GM12801 (cell line): ENCODE data around the gene VARS2.

Experiments used
- CTCF ChIP-seq: IDR thresholded peaks from one replicate; pipeline ENCODE4 v1.5.1; 2011; ENCODE audit warnings: control low read depth; ENCODE audit not compliant: insufficient read length; ENCODE audit errors: extremely low read depth

Gene VARS2

GRCh38 chr6:30932665-30933365, 18.8 kb downstream of the VARS2 start:
- TF ChIP-seq CTCF, result no peak

GRCh38 chr6:30935018-30935417, 21.0 kb downstream of the VARS2 start:
- TF ChIP-seq CTCF, result no peak

GRCh38 chr6:30937265-30937664, 23.2 kb downstream of the VARS2 start:
- no peak for TF ChIP-seq CTCF

DNA sequence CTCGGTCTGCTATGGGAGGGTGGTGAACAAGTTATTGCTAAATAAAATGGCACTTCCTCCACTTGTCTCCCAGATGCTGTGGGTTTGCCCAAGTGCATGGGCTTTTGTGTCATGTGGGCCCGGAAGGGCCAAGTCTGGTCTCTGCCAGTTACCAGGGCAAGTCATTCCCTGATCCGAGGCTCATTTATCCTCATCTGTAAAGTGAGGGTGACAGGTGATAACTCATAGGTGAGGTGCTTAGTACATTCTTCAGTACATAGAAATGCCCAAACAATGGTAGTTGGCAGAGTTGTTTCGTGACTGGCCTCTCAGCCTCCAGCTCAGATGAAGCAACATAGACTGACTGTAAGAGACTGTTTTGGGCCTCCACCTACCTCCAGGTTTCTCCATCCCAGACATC, 24.7 kb downstream of the VARS2 start:
- TF ChIP-seq CTCF, result no peak

DNA sequence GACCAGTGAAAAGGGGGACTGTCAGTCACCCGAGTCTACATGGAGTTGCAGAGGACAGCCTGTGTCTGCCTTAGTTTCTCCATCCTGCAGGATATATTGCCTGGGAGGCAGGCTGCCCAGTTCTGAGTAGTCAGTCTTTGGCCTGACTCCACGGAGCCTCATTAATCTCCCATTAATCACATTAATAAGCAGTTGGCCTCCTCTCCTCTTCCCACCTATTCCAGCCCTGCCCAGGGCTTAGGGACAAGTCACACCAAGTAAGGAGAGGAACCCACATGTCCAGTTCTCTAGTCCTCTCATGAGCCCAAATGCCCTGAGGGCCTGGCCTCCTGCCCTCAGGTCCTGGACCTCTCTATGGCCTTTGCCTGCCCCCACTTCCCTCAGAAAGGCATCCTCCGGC, 25.4 kb downstream of the VARS2 start:
- TF ChIP-seq CTCF, result no peak

GRCh38 chr6:30940361-30940986, 26.4 kb downstream of the VARS2 start, which contains the start of gene MUCL3:
TSS of gene MUCL3 (plus strand) at chr6:30940973. CDS start at chr6:30941000, 27 bp downstream.
- no peak for TF ChIP-seq CTCF

DNA sequence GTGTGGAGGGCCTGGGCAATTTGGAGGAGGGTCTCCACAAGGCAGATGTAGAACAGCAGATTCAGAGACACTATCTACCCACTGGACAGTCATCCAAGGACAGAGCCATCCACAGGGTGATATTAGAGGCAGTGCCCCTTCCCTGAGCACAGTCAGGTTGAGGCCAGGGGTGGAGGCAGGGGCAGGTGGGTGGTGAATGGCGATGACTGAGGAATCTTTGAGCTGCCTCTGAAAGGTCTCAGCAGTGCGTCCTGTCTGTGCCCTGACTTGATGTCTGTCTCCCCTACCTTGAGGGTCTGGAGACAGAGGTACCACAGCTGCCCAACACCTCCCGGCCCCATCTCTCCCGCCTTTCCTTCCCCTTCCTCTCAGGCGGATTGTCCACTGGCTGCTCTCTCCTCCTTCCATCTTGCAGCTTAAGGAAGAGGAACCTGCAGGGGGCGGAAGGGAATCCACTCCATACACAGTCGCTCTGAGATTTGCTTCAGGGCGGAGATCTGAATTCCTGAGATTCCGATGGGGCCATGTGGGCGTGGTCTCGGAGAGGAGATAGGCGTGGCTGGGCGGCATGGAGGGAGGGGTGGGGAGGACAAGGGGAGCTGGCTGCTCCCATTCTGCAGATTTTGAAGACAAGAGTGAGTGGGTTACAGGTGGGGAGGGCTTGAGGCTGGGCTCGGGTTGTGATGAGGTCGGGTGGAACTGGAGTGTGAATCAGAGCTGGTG, 28.5 kb downstream of the VARS2 start:
- TF ChIP-seq CTCF, result no peak
